HepG2 (cell line): ENCODE results near the gene CHFR. TPM values are rescaled to one million over a fixed set of nuclear protein-coding genes. Genes with fewer than 3 reads are reported as not detected.
A peak's percentile ranks its signal among the peaks of the same experiment; 100 is the strongest.

Experiments used
- CHCHD3 ChIP-seq: sonication (generic); formaldehyde crosslinking; IDR thresholded peaks from 2 replicates; pipeline ENCODE4 v1.8.0; 2022; ENCODE audit warnings: mild to moderate bottlenecking, missing genetic modification reagents, moderate library complexity
- EEA1 ChIP-seq: sonication (generic); formaldehyde crosslinking; IDR thresholded peaks from 2 replicates; pipeline ENCODE4 v1.5.1; 2020; ENCODE audit warnings: mild to moderate bottlenecking, missing genetic modification reagents, borderline replicate concordance
- GLI4 ChIP-seq: sonication (generic); formaldehyde crosslinking; IDR thresholded peaks from 2 replicates; pipeline ENCODE4 v1.5.1; 2020; ENCODE audit warnings: missing genetic modification reagents, mild to moderate bottlenecking, moderate library complexity, borderline replicate concordance
- PRMT3 ChIP-seq: sonication (generic); formaldehyde crosslinking; IDR thresholded peaks from 2 replicates; pipeline ENCODE4 v1.8.1; 2022; ENCODE audit warnings: low read depth, mild to moderate bottlenecking, moderate library complexity, missing genetic modification reagents, borderline replicate concordance
- RFXANK ChIP-seq: IDR thresholded peaks from 2 replicates; pipeline ENCODE4 v1.6.1; 2016
- SIX4 ChIP-seq: sonication (generic); formaldehyde crosslinking; IDR thresholded peaks from 2 replicates; pipeline ENCODE4 v1.4.0; 2020; ENCODE audit warnings: missing genetic modification reagents
- SRSF1 ChIP-seq: fragments of 200-400 bp; formaldehyde crosslinking; optimal IDR thresholded peaks from 2 replicates; pipeline ENCODE3; 2017; ENCODE audit warnings: mild to moderate bottlenecking, low read depth, low read length, moderate library complexity
- ZNF512 ChIP-seq: sonication (generic); formaldehyde crosslinking; IDR thresholded peaks from 2 replicates; pipeline ENCODE4 v1.4.0; 2020; ENCODE audit warnings: mild to moderate bottlenecking, missing genetic modification reagents
- ZNF576 ChIP-seq: sonication (generic); formaldehyde crosslinking; IDR thresholded peaks from 2 replicates; pipeline ENCODE4 v1.4.0; 2020; ENCODE audit warnings: mild to moderate bottlenecking, missing genetic modification reagents
- ZNF605 ChIP-seq: sonication (generic); formaldehyde crosslinking; IDR thresholded peaks from 2 replicates; pipeline ENCODE4 v1.8.0; 2022; ENCODE audit warnings: mild to moderate bottlenecking, missing genetic modification reagents
- ZSCAN29 ChIP-seq: sonication (generic); formaldehyde crosslinking; conservative IDR thresholded peaks from 2 replicates; pipeline ENCODE4 v1.4.0; 2020; ENCODE audit warnings: mild to moderate bottlenecking, missing genetic modification reagents
- polyA plus RNA-seq, 8 experiments: library from polyadenylated mRNA; depleted of rRNA in 3 of 8; stranded (reverse) in 7 of 8; unstranded in 1 of 8; fragments of >200 nt; fragmentation: Illumina TruSeq in 4 of 8; extraction: Trizol in 4 of 8; gene quantifications; 2 replicates each; pipeline versions ENCODE4 v1.2.1 to v1.2.3, GENCODE V29; 2011 to 2016; ENCODE audit warnings: low read depth in 4 of 8, missing spikeins in 1 of 8, mixed read lengths in 1 of 8; ENCODE audit not compliant: insufficient read depth in 1 of 8
- total RNA-seq, 5 experiments: library from RNA; depleted of rRNA; stranded (reverse); fragments of >200 nt; fragmentation: Illumina TruSeq; extraction: Trizol; gene quantifications; 2 replicates each; pipeline ENCODE4 v1.2.3, GENCODE V29; 2016; ENCODE audit warnings: low read depth in 1 of 5
- TF ChIP-seq, protein P1 (sequence below): sonication (generic); formaldehyde crosslinking; IDR thresholded peaks from 2 replicates; pipeline ENCODE4 v1.8.1; 2022; ENCODE audit warnings: low read depth, mild to moderate bottlenecking, missing genetic modification reagents
- TF ChIP-seq, protein P2 (sequence below): sonication (generic); formaldehyde crosslinking; IDR thresholded peaks from 2 replicates; pipeline ENCODE4 v1.8.1; 2023; ENCODE audit warnings: mild to moderate bottlenecking, moderate library complexity, missing genetic modification reagents
- TF ChIP-seq, protein P3 (sequence below): IDR thresholded peaks from 2 replicates; pipeline ENCODE4 v1.4.0; 2020; ENCODE audit warnings: mild to moderate bottlenecking, missing genetic modification reagents
- TF ChIP-seq, protein P4 (sequence below): sonication (generic); formaldehyde crosslinking; IDR thresholded peaks from 2 replicates; pipeline ENCODE4 v1.5.0; 2020; ENCODE audit warnings: mild to moderate bottlenecking, missing genetic modification reagents, borderline replicate concordance

CHFR gene
- total and polyA plus RNA-seq, 2 of the 13 experiments (the other 11 are each of a cell fraction or from before 2014, with no cell fraction given): 21.4 to 21.5 TPM

DNA sequence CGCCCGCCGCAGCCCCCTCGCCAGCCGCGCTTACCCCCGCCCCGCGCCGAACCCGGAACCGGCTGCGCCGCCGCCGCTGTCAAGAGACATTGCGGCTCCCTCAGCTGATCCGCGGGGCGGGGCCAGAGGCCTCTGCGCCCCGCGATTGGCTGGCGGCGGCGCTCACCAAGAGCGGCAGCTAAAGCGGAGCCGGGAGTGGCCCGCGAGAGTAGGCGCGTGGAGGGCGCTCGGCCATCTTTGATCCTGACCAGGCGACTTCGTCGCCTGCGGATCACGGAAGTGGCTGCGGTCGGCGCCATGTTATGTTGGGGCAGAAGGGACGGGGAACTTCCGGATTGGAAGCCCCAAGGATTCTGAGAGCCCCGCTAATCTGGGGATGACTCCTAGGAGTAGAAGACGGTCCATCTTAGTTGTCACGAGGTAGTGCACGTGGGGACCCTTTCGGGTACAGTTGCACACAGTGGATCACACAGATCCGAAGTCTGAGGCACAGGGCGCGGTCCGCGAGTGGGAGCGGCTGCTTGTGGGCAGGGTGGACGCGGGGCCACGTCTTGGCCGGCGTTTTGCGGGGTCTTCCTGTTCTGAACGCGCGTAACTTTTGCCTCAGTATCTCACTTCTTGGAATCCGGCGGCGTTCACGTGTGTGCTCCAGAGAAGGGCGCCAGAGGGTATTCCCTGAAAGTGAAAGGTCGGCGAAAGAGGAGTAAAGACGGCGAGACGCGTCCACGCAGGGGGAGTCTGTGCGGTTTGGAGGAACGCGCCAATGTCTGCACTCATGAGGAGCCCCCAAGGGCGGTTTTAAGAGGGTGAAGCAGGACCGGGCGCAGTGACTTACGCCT lies at the start of gene CHFR (continued):
- TF ChIP-seq, protein P1, sequence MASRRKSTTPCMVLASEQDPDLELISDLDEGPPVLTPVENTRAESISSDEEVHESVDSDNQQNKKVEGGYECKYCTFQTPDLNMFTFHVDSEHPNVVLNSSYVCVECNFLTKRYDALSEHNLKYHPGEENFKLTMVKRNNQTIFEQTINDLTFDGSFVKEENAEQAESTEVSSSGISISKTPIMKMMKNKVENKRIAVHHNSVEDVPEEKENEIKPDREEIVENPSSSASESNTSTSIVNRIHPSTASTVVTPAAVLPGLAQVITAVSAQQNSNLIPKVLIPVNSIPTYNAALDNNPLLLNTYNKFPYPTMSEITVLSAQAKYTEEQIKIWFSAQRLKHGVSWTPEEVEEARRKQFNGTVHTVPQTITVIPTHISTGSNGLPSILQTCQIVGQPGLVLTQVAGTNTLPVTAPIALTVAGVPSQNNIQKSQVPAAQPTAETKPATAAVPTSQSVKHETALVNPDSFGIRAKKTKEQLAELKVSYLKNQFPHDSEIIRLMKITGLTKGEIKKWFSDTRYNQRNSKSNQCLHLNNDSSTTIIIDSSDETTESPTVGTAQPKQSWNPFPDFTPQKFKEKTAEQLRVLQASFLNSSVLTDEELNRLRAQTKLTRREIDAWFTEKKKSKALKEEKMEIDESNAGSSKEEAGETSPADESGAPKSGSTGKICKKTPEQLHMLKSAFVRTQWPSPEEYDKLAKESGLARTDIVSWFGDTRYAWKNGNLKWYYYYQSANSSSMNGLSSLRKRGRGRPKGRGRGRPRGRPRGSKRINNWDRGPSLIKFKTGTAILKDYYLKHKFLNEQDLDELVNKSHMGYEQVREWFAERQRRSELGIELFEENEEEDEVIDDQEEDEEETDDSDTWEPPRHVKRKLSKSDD: no peak
- TF ChIP-seq PRMT3 (CRISPR knock-in tag) (peak; percentile 71; the same call in 1 of the 2 replicates), EEA1 (no peak), ZNF512 (CRISPR knock-in tag) (no peak), RFXANK (peak; percentile 64; the same call in 1 of the 2 replicates), SRSF1 (no peak), ZNF576 (CRISPR knock-in tag) (no peak), CHCHD3 (CRISPR knock-in tag) (no peak), GLI4 (CRISPR knock-in tag) (no peak), ZNF605 (0 out of 2 replicates have a peak, but pooled peaks have one; percentile 35), ZSCAN29 (0 out of 2 replicates have a peak, but pooled peaks have one; percentile 54), SIX4 (CRISPR knock-in tag) (no peak)
- TF ChIP-seq, protein P2, sequence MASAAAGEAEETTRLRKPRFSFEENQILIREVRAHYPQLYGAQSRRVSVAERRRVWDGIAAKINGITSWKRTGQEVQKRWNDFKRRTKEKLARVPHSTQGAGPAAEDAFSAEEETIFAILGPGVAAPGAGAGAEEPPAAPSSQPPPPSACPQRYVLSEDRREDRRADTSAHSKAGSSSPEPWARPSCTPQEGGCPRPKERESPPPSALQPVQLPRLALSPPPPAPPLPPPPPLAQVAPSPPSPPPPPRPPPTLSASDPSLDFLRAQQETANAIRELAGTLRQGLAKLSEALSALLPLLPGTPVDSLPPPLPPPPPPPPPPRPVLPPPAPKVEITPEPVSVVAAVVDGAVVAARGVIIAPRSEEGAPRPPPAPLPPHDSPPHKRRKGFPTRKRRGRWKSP: peak; percentile 52; the same call in 1 of the 2 replicates
- TF ChIP-seq, protein P3, sequence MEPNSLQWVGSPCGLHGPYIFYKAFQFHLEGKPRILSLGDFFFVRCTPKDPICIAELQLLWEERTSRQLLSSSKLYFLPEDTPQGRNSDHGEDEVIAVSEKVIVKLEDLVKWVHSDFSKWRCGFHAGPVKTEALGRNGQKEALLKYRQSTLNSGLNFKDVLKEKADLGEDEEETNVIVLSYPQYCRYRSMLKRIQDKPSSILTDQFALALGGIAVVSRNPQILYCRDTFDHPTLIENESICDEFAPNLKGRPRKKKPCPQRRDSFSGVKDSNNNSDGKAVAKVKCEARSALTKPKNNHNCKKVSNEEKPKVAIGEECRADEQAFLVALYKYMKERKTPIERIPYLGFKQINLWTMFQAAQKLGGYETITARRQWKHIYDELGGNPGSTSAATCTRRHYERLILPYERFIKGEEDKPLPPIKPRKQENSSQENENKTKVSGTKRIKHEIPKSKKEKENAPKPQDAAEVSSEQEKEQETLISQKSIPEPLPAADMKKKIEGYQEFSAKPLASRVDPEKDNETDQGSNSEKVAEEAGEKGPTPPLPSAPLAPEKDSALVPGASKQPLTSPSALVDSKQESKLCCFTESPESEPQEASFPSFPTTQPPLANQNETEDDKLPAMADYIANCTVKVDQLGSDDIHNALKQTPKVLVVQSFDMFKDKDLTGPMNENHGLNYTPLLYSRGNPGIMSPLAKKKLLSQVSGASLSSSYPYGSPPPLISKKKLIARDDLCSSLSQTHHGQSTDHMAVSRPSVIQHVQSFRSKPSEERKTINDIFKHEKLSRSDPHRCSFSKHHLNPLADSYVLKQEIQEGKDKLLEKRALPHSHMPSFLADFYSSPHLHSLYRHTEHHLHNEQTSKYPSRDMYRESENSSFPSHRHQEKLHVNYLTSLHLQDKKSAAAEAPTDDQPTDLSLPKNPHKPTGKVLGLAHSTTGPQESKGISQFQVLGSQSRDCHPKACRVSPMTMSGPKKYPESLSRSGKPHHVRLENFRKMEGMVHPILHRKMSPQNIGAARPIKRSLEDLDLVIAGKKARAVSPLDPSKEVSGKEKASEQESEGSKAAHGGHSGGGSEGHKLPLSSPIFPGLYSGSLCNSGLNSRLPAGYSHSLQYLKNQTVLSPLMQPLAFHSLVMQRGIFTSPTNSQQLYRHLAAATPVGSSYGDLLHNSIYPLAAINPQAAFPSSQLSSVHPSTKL: peak; percentile 51
- TF ChIP-seq, protein P4, sequence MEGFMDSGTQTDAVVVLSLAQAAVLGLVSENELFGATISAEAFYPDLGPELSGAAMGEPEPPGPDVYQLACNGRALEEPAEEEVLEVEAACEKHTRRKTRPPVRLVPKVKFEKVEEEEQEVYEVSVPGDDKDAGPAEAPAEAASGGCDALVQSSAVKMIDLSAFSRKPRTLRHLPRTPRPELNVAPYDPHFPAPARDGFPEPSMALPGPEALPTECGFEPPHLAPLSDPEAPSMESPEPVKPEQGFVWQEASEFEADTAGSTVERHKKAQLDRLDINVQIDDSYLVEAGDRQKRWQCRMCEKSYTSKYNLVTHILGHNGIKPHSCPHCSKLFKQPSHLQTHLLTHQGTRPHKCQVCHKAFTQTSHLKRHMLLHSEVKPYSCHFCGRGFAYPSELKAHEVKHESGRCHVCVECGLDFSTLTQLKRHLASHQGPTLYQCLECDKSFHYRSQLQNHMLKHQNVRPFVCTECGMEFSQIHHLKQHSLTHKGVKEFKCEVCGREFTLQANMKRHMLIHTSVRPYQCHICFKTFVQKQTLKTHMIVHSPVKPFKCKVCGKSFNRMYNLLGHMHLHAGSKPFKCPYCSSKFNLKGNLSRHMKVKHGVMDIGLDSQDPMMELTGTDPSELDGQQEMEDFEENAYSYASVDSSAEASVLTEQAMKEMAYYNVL: no peak
